ENCODE measurements around the gene PPP1R14C.

The PPP1R14C gene

DNA sequence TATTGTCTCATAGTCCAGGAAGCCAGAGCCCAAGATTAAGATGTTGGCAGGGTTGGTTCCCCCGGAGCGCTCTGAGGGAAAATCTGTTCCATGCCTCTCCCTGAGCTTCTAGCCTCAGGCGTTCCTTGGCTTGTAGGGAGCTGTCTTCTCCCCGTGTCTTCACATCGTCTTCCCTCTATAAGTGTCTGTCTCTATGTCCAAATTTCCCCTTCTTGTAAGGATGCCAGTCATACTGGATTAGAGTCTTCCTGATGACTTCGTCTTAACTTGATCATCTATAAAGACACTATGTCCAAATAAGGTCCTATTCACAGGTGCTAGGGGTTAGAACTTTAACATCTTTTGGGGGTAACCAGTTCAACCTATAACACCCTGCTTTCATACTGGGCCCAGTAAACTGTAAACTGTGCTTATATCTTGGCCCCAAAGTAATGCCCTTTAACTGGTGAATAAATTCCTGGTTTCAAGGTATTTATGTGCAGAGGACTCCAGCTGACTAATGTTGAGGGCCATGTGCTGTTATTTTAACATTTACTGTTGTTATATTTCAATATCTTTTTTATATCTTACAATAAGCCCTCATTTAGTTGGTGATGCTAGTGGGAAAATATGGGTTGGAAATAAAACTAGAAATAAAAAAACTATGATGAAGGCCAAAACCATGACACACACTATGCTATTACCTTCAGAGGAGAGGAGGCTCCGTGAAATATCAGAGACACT lies 124.3 kb downstream of the PPP1R14C start:
- TF ChIP-seq CTCF (IDR thresholded peaks at IDR 0.05): no peak
- Histone ChIP-seq H3K4me2 (ENCODE audit: low read length) (no peak overlapping the region), H3K27ac (no peak overlapping the region), H3K4me1 (no peaks in the 10 kb centered on the region), H3K4me3 (ENCODE audit: low read depth, low read length) (no peak overlapping the region), H3K36me3 (ENCODE audit: control insufficient read depth, insufficient read depth, low read length) (no peaks in the 10 kb centered on the region), H3K79me2 (no peaks in the 10 kb centered on the region), H3K9ac (no peak overlapping the region), H3K9me3 (ENCODE audit: control insufficient read depth, low read length) (no peaks in the 10 kb centered on the region), H2AFZ (no peak overlapping the region), H3K27me3 (ENCODE audit: control insufficient read depth, insufficient read depth, low read length) (no peaks in the 10 kb centered on the region)

DNA sequence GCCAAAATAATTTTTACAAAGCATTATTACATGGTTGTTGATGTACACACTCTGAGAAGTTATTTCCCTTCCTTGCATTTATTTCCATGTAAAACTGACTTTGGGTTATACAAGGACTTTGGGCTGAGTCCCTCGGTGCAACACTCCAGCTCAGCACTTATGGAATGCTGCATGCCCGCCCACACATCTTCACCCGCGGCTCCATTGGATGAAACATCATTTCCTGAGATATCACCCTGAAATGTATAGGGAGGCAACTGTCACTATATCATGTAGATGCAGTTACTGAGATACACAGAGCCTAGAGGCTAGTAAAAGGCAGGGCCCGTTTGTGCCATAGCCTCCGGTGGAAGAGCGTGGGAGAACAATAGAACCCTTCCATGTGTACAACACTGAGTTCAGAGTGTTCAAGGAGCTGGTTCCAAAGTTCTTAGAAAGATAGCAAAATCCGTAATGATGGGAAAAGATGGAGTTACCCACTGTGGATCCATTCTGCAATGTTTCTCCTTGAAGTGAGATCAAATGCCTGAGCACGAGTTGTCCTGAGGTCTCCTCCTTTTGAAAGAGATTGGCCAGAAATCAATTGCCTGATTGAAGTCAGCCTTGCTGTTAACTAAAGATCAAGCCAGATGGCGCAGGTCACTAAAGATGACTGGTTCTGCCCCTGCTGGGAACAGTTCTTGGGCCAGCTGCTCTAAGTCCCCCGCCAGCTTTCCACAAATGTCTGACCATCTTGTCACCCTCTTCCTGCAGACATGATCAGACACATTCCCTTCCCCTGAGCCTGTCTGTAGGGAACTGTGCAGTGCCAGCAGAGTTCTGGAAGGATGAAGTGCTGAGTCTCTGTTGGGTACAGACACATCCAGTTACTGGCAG lies 125.1 kb downstream of the PPP1R14C start:
- H2AFZ ChIP-seq: no peak overlapping the region
- no peak overlapping the region for H3K4me2 ChIP-seq (ENCODE audit: low read length)
- no peak overlapping the region for H3K4me3 ChIP-seq (ENCODE audit: low read depth, low read length)
- no peak overlapping the region for H3K9ac ChIP-seq
- H3K79me2 ChIP-seq: no peaks in the 10 kb centered on the region
- H3K36me3 ChIP-seq (ENCODE audit: control insufficient read depth, insufficient read depth, low read length): no peaks in the 10 kb centered on the region
- no peaks in the 10 kb centered on the region for H3K9me3 ChIP-seq (ENCODE audit: control insufficient read depth, low read length)
- H3K27me3 ChIP-seq (ENCODE audit: control insufficient read depth, insufficient read depth, low read length): no peaks in the 10 kb centered on the region
- TF ChIP-seq CTCF (IDR thresholded peaks at IDR 0.05): no peak
- no peaks in the 10 kb centered on the region for H3K4me1 ChIP-seq
- no peak overlapping the region for H3K27ac ChIP-seq

DNA sequence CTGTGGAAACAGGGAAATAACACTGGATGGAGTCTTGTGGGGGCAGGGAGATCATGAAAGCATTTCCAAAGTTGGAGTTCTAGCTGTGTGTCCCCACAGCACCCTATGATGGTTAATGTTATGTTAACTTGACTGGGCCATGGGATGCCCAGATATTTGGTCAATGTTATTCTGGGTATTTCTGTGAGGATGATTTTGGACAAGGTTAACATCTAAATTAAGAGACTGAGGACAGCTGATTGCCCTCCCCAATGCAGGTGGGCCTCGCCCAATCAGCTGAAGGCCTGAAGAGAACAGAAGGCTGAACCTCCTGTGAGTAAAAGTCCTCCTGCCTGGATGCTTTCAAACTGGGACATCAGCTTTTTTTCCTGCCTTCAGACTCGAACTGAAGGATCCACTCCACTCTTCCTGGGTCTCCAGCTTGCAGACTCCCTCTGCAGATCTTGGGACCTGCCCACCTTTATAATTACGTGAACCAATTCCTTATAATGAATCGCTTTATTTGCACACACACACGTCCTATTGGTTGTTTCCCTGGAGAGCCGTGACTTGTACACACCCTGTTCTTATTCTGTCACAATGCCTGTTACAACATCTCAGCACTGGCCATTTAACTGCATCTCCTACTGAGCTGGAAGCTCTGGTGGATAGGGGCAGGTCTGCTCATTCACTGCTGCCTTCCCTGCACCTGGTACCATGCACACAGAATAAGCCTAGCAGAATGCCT lies 126.4 kb downstream of the PPP1R14C start:
- no peak overlapping the region for H3K27ac ChIP-seq
- no peak for TF ChIP-seq CTCF (IDR thresholded peaks at IDR 0.05)
- no peaks in the 10 kb centered on the region for H3K27me3 ChIP-seq (ENCODE audit: control insufficient read depth, insufficient read depth, low read length)
- no peaks in the 10 kb centered on the region for H3K4me1 ChIP-seq
- H3K4me2 ChIP-seq (ENCODE audit: low read length): no peak overlapping the region
- H3K9ac ChIP-seq: no peak overlapping the region
- no peaks in the 10 kb centered on the region for H3K79me2 ChIP-seq
- H3K36me3 ChIP-seq (ENCODE audit: control insufficient read depth, insufficient read depth, low read length): no peaks in the 10 kb centered on the region
- no peak overlapping the region for H3K4me3 ChIP-seq (ENCODE audit: low read depth, low read length)
- no peaks in the 10 kb centered on the region for H3K9me3 ChIP-seq (ENCODE audit: control insufficient read depth, low read length)
- H2AFZ ChIP-seq: no peak overlapping the region

DNA sequence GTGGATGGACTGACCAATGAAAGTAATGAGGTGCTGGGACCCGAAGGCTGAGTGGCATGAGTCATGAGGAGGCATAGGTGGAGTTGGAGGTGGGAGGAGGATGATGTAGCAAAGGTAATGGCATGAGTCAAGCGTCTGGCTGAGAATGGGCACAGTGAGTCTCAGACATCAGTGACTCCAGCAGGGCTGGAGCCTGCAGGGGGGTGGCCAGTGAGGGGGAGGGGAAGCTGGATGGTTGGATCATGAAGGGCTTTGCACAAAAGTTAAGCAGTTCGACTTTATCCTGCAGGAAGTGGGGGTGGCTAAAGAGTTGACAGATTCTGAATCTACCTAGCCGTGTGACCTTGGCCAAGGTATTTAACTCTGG lies 127.0 kb downstream of the PPP1R14C start:
- H3K4me2 ChIP-seq (ENCODE audit: low read length): no peak overlapping the region
- H3K4me3 ChIP-seq (ENCODE audit: low read depth, low read length): no peak overlapping the region
- no peak for TF ChIP-seq CTCF (IDR thresholded peaks at IDR 0.05)
- H3K9me3 ChIP-seq (ENCODE audit: control insufficient read depth, low read length): no peaks in the 10 kb centered on the region
- no peaks in the 10 kb centered on the region for H3K27me3 ChIP-seq (ENCODE audit: control insufficient read depth, insufficient read depth, low read length)
- H3K36me3 ChIP-seq (ENCODE audit: control insufficient read depth, insufficient read depth, low read length): no peaks in the 10 kb centered on the region
- H2AFZ ChIP-seq: no peak overlapping the region
- H3K79me2 ChIP-seq: no peaks in the 10 kb centered on the region
- H3K9ac ChIP-seq: no peak overlapping the region
- no peak overlapping the region for H3K27ac ChIP-seq
- no peaks in the 10 kb centered on the region for H3K4me1 ChIP-seq

Measured in parathyroid adenoma (tissue), 2 donors.